Thoracic aorta (tissue), 2 donors: ENCODE data around the gene PCP2. TPM values are rescaled to one million over a fixed set of nuclear protein-coding genes. Genes with fewer than 3 reads are reported as not detected.

ENCODE experiments used
- ATAC-seq: fragments of 150-250 bp; one replicate; pipeline ENCODE4 v1.8.0; 2017; ENCODE audit warnings: low read depth; ENCODE audit not compliant: insufficient number of reproducible peaks, low FRiP score
- DNase-seq: peaks from one replicate; pipeline ENCODE4 v3.0.0-alpha.2; 2020; ENCODE audit warnings: low spot score
- H3K27ac ChIP-seq, 2 donors: fragments of 200-600 bp; sonication (generic); 1 replicate in 1 of 2; 2 replicates in 1 of 2; pipeline ENCODE4 v1.5.1; 2016; ENCODE audit warnings: mild to moderate bottlenecking in 2 of 2, moderate library complexity in 2 of 2
- H3K27me3 ChIP-seq: fragments of 200-600 bp; sonication (generic); replicated peaks from 2 replicates; pipeline ENCODE4 v1.6.0; 2016; ENCODE audit warnings: mild to moderate bottlenecking; ENCODE audit not compliant: insufficient read depth
- H3K36me3 ChIP-seq: fragments of 200-600 bp; sonication (generic); one replicate; pipeline ENCODE4 v1.5.1; 2016
- H3K4me1 ChIP-seq, 2 donors: fragments of 200-600 bp; sonication (generic); 1 replicate in 1 of 2; 2 replicates in 1 of 2; pipeline versions ENCODE4 v1.5.1 to v1.6.0; 2016; ENCODE audit warnings: low read depth in 2 of 2, mild to moderate bottlenecking in 1 of 2; ENCODE audit not compliant: control insufficient read depth in 1 of 2
- H3K4me3 ChIP-seq: fragments of 200-600 bp; sonication (generic); 2 replicates; pipeline ENCODE4 v1.5.1; 2016; ENCODE audit warnings: mild to moderate bottlenecking
- H3K9me3 ChIP-seq: fragments of 200-600 bp; sonication (generic); 2 replicates; pipeline ENCODE4 v1.5.1; 2016
- total RNA-seq, 2 donors: library from RNA; depleted of rRNA; stranded (reverse); fragments of >200 nt; gene quantifications; one replicate each; pipeline versions ENCODE4 v1.1.0 to v1.2.3, GENCODE V29; 2016
- TF ChIP-seq, protein P1 (sequence below): fragments of 200-600 bp; sonication (generic); IDR thresholded peaks from one replicate; pipeline ENCODE4 v1.5.1; 2019; ENCODE audit warnings: antibody characterized with exemption

Gene PCP2
- total RNA-seq, 2 donors from 2014 or later = not detected

GRCh38 chr19:7638802-7639465 lies 5.4 kb upstream of the PCP2 start:
- Histone ChIP-seq H3K36me3 (no peaks in the 10 kb centered on the region), H3K9me3 (no peaks in the 10 kb centered on the region), H3K4me1 (no peaks in the 10 kb centered on the region), H3K27ac (no peak overlapping the region), H3K4me3 (no peak overlapping the region), H3K27me3 (no peaks in the 10 kb centered on the region)
- TF ChIP-seq, protein P1, sequence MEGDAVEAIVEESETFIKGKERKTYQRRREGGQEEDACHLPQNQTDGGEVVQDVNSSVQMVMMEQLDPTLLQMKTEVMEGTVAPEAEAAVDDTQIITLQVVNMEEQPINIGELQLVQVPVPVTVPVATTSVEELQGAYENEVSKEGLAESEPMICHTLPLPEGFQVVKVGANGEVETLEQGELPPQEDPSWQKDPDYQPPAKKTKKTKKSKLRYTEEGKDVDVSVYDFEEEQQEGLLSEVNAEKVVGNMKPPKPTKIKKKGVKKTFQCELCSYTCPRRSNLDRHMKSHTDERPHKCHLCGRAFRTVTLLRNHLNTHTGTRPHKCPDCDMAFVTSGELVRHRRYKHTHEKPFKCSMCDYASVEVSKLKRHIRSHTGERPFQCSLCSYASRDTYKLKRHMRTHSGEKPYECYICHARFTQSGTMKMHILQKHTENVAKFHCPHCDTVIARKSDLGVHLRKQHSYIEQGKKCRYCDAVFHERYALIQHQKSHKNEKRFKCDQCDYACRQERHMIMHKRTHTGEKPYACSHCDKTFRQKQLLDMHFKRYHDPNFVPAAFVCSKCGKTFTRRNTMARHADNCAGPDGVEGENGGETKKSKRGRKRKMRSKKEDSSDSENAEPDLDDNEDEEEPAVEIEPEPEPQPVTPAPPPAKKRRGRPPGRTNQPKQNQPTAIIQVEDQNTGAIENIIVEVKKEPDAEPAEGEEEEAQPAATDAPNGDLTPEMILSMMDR = no peak
- ATAC-seq (no peak), DNase-seq (no peak)

- Histone ChIP-seq H3K4me1 (no peaks in the 10 kb centered on the region), H3K4me3 (peak overlapping the region; percentile 65), H3K27me3 (no peaks in the 10 kb centered on the region), H3K36me3 (no peaks in the 10 kb centered on the region), H3K9me3 (no peaks in the 10 kb centered on the region), H3K27ac (peak overlapping the region in 1 of 2 donors; percentile 8)
- ATAC-seq (no peak), DNase-seq (no peak)
- TF ChIP-seq, protein P1 = no peak
These were observed 4.1 kb upstream of the PCP2 start for GRCh38 chr19:7637374-7638256.

DNA sequence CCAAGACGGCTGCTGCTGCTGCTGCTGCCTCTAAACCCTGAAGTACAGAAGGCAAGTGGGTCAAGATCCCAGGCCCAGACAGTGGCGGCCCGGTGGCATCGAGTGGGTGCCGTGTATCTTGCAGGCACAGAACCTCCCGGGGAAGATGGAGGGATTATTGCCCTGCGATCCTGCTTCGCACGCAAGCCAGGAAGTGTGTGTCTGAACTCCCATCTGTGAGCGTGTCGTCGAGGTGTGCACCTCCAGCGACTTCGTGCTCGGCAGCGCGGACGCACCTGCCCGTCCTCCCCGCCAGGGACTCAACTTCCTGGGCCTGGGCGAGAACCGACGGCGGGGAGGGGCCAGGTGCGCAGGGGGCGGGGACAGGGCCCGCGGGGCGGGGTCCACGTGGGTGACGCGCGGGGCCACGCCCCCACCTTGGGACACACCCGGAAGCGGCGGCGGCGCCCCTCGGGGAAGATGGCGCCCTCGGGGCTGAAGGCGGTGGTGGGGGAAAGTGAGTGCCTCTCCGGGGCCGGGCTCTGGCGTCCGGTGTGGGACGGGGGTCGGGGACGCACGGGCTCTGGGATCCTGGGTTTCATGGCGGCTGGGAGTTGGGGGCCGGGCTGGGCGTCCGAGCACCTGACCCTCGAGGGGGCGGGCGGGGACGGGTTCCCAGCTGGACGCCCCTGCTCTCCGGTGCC lies 3.3 kb upstream of the PCP2 start, which contains the start of gene STXBP2:
Gene STXBP2, plus strand, starts transcription at position 420 of the 683 bp plus-strand sequence. Its CDS starts 40 bp downstream, at position 460.
- Histone ChIP-seq H3K4me1 (no peaks in the 10 kb centered on the region), H3K4me3 (peak within 1 kb of the TSS; percentile 65), H3K9me3 (no peaks in the 10 kb centered on the region), H3K27me3 (no peaks in the 10 kb centered on the region), H3K27ac (peak within 1 kb of the TSS in 1 of 2 donors; percentile 8), H3K36me3 (no peaks in the 10 kb centered on the region)
- no peak for ATAC-seq
- TF ChIP-seq, protein P1 = no peak
- DNase-seq = no peak

DNA sequence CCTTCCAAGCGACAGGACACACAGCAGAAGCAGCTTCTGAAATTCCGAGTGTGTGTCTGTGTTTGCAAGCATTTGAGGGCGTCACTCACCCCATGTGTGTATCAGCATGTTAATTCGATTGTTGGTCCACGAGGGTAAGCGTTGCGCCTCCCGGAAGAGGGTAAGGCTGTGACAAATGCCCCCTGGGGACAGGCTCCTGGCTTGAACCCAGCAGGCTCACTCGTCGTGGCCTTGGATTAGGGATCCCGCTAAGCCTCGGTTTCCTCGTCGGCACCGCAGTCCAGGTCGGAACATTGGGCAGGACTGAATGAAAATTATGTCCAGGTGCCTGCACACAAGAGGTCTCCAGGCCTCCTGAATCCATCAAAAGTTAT lies 2.8 kb upstream of the PCP2 start:
- Histone ChIP-seq H3K9me3 (no peaks in the 10 kb centered on the region), H3K4me1 (no peaks in the 10 kb centered on the region), H3K36me3 (no peaks in the 10 kb centered on the region), H3K4me3 (peak overlapping the region; percentile 65), H3K27me3 (no peaks in the 10 kb centered on the region), H3K27ac (no peak overlapping the region)
- ATAC-seq = no peak
- TF ChIP-seq, protein P1 = no peak
- DNase-seq = no peak

GRCh38 chr19:7635670-7636069 lies 2.2 kb upstream of the PCP2 start:
- TF ChIP-seq, protein P1 = no peak
- H3K9me3 ChIP-seq = no peaks in the 10 kb centered on the region
- ATAC-seq (no peak), DNase-seq (no peak)
- H3K4me3 ChIP-seq = no peak overlapping the region
- H3K27ac ChIP-seq = no peak overlapping the region
- no peaks in the 10 kb centered on the region for H3K27me3 ChIP-seq
- no peaks in the 10 kb centered on the region for H3K36me3 ChIP-seq
- H3K4me1 ChIP-seq = peaks cover 4% of the 10 kb centered on the region in 2 donors
